ENCODE results near the gene LIMS3.
"Not testable (repeated sequence)": the region's sequence is repeated elsewhere in the genome, so short reads cannot be mapped to it uniquely, and the experiment has no call there.

Gene LIMS3, protein sequence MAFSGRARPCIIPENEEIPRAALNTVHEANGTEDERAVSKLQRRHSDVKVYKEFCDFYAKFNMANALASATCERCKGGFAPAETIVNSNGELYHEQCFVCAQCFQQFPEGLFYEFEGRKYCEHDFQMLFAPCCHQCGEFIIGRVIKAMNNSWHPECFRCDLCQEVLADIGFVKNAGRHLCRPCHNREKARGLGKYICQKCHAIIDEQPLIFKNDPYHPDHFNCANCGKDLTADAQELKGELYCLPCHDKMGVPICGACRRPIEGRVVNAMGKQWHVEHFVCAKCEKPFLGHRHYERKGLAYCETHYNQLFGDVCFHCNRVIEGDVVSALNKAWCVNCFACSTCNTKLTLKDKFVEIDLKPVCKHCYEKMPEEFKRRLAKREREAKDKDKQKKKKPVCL

DNA sequence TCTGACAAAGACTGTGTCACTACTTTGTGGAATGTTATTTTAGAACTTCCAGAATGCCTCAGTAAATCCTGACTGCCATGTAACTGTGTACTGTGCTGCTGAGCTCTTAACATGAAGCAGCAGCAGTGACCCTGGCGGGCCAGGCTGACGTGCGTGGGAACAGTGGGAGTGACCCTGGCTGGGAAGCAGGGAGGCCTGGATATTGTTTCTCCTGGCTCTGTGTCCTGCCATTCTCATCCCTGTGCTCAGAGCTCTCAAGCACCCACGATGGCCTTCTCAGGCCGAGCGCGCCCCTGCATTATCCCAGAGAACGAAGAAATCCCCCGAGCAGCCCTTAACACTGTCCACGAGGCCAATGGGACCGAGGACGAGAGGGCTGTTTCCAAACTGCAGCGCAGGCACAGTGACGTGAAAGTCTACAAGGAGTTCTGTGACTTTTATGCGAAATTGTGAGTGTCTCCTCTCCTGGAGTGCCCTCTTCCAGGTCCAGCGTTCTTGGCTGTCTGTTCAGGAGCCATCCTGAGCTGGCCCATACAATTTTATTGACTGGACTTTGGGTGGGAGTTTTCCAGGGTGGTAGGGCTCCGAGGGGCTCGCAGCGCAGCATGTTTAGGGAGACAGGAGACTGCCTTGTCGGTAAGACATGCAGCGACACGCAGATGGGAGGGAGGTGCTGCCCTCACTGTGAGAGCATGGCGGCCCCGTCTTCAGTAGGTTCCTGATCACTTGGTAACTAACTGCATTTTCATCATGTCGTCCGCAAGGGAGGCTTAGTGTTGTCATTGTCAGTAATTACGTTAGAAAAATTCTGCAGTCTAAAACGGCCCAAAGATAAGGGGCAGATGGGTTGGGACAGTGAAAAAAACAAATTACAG lies at the start of gene LIMS3:
TSS of gene LIMS3 (plus strand) at position 227 of the 875 bp plus-strand sequence. CDS start at position 268, 41 bp downstream.
- DNase-seq, result not testable (repeated sequence)

DNA sequence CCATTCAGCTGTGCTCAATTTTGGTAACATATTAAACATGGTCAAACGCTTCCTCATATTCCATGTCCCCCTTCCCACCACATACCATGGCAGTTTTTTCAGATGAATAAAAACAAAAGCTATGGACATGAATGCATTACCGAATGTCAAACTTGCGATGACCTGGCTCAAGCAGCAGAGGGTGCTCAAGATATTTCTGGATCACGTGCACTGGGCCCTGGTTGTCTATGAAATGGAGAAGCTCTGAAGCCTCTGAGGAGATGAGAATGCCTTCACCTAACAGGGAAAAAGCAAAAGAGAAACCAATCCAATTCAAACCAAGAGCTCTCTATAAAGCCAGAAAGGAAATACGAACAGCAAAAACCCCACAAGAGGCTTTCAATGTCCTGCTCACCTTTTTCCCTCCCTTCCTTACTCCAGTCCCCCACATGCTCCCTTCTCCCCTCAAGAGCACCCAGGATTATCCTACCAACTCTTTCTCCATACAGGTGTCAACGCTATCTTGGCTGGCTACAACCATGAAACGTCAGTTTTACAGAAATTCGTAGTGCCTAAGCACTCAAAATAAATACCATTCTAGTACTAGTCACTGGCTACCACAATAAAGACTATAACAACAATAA lies 27.2 kb upstream of the LIMS3 start:
- not testable (repeated sequence) for DNase-seq

DNA sequence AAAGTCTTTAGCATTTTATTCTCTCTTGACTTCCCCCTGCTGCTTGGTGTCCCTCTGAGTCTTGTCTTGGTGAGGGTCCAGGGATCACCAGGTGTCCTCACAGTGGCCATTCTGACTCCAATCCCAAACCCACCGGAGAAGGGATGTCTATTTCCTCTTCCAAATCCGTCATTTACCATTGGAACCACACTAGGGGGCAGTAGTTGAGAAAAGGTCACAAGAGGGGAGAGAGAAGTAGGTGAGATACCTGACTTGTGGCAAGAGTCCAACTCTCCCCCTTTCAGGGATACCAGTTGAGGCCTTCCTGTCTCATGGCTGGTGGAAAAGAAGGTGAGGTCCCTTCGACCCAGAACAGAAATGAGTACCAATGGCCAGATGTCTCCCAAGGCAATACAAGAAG lies 21.9 kb upstream of the LIMS3 start:
- not testable (repeated sequence) for DNase-seq

DNA sequence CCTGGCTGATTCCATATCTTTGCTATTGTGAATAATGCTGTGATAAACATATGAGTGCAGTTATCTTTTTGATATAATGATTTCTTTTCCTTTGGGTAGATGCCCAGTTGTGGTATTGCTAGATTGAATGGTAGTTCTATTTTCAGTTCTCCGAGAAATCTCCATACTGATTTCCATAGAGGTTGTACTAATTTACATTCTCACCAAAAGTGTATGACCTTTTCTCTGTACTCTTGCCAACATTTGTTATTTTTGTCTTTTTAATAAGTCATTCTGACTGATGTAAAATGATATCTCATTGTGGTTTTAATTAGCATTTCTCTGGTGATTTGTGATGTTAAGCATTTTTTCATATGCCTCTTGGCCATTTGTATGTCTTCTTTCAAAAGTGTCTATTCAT lies 16.4 kb upstream of the LIMS3 start:
- DNase-seq, result not testable (repeated sequence)

DNA sequence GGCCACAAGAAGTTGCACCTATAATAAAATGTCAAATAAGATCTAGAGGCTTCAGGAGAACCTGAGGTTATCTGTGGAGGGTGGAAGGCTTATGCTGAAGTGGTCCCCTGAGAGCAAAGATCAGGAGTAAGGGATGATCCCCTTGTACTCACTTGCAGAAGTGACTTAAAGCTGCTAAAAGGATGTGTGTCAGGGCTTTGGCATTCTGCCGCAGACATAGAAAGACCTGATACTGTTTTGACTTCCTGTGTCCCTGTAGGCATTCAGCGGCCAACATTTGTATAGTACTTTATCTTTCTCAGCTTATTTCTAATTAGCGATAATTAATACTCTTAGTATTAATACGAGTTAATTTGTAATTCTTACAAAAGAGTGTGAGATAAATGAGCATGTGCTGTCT lies 10.1 kb upstream of the LIMS3 start:
- not testable (repeated sequence) for DNase-seq

DNA sequence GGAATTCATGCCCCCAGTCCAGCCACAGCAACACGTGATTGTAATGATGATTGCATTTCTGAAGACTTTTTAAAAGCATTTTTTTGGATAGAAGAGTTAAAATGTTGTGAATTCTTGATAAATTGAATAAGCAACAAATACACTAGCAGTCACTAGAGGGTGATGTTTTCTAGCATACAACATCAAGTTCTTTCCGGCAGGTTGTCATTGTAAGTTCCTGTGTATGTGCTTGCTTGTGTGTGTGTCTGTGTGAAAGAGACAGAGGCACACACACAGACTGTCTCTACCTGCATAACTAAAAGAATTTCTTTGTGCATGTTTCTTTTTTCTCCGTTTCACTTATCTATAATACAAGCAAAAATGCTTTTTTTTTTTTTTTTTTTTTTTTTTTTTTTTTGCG lies 8.6 kb upstream of the LIMS3 start:
- not testable (repeated sequence) for DNase-seq

DNA sequence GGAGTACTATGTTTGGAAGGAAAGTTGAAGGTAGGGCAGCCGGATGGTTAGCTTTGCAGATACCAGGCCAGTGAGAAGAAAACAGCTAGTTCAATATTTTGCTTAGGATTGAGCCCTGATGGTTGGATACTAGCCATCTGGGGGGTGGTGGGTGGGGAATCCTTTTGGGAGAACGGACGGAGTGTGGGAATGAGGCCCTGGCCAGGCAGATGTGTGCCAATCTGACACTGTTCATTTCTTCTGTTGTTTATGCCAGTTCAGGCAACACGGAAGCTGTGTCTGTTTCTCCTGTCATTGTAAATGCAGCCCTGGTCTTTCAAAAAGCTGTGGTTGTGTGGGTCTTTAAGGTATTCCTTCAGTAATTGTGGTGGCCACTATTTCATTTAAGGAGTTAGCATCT lies 7.5 kb upstream of the LIMS3 start:
- DNase-seq, result not testable (repeated sequence)

DNA sequence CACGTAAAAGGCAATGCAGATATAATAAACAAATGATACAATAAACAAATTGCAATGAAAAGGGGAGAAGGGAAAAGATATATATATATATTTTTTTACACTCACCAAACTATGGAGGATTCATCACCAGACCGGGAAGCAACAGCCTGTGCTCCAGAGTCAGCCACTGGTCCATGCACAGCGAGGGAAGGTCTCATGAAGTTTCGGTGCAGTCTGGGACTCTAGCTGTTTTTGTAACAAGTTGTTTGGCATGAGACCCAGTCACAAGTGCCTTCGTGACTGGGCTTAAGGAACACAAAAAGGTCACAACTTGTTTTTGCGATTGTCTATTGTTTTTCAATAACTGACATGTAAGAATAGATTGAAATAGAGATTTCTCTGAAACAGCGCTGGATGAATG lies 4.8 kb upstream of the LIMS3 start:
- DNase-seq, result not testable (repeated sequence)

DNA sequence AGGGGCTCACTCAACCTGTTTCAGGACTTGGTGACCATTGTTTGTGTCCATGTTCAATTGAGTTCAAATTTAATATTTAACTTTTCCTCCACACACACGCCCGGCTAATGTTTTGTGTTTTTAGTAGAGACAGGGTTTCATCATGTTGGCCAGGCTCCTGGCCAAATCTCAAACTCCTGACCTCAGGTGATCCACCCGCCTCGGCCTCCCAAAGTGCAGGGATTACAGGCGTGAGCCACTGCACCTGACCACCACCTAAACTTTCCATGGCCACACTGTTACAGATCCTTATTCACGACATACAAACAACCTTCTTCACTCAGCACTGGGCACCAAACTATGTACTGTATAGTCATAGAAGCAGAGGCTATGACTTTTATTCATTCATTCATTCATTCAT lies 4.3 kb upstream of the LIMS3 start:
- not testable (repeated sequence) for DNase-seq

DNA sequence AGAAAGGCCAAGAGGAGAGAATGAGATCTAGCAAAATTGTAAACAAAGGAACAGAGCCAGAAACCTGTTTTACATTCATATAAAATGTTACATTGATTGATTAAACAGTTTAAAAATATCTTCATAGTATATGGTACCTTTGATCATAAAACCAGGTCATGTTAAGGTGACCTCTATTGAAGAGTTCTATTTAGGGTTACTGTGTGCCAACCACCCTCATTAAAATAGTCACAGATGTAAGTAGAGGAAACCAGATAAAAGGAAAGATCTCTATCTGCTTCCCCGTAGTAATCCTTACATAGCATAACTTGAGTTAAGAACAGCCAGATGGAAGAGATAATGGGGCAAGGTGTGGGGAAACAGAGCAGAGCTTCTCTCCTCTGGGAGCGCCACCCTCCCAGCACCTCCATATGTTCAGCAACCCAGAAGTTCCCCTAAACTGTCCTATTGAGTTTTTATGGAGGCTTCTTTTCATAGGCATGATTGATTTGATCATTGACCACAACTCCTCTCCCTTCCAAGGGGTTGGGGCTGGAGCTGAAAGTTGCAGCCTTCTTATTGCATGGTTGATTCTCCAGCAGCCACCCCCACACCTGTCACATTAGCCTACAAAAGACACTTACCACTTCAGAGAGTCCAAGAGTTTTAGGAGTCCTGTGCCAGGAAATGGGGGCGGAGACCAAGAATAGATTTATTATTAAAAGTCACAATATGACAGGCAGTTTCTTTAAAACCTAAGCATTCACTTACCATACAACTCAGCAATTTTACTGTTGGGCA lies 3.2 kb upstream of the LIMS3 start:
- DNase-seq, result not testable (repeated sequence)

DNA sequence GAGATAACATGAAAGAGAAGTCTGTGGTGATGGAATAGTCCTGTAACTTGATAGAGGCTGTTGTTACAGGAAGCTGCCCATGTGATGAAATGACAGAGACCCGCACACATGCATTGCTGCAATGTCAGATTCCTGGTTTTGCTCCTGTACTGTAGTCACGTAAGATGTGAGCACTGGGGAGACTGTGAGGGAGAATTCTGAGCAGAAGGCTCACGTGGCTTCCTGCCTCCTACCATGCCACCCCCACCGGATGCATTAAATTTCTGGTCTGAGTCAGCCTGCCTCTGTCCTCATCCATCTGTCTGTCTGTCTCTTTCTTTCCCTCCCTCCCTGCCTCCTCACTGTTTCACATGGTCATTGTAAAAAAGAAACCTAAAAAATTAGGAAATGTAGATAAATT lies 2.3 kb upstream of the LIMS3 start:
- not testable (repeated sequence) for DNase-seq

DNA sequence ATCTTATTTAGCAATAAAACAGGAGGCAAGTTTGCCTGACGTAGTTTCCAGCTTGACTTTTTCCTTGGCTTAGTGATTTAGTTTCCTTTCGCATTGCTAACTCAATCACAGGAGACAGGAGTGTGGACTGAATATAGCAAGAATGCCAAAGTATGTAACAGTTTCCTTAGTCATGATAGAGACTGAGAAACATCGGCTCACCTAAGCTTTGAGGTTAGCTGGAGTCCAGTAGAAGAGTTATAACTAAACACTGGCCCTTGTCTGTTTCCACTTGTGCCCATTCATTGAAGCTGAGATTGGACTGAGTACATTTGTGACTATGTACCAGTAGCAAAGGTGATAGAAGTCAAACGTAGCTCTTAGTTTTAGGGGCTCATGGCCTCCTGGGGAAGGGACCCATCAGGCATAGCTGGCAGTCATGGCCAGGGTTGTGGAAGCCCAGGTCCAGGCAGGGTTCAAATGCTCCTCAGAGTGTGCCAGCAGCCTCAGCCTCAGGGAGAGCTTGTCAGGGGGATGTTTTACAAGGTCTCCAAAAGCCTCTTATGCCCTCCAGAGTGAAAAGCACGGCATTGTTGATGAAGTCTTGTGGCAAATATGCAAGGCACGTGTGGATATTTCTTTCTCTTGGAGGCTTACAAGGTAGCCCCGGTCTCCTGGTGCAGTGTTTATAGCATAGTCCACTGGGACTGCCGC lies 573 bp upstream of the LIMS3 start:
- not testable (repeated sequence) for DNase-seq

DNA sequence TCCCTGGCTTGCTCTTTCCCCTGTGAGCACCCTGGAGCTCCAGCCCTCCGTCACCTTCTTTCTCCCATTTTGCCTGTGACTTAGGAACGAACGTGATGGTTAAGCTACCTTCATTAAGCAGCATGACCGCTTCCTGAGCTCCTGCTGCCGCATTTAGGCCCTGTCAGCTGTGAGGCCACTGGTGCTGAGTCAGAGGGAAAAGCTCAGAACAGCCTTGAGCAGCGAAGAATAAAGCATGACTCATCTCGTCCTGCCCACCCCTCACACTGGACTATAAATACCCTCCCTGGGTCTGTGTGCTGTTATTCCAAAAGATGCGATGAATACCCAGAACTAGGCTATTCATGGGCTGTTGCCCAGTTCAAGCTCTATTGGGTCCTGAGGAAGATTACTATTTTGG lies 7.3 kb downstream of the LIMS3 start:
- DNase-seq, result not testable (repeated sequence)

DNA sequence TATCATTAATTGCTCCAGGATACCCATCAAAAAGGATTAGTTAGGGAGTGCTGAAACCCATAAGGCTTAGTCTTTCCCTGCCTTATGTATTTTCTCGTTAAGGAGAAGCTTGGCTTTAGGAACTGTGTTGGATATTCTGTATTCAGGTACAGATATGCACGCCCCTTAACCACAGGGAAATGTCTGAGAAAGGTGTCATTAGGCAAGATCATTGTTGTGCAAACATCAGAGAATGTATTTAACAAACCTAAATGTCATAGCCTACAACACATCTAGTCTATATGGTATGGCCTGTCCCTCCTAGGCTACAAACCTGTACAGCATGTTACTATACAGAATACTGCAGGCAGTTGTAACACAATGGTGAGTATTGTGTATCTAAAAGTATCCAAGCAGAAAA lies 10.1 kb downstream of the LIMS3 start:
- DNase-seq, result not testable (repeated sequence)

DNA sequence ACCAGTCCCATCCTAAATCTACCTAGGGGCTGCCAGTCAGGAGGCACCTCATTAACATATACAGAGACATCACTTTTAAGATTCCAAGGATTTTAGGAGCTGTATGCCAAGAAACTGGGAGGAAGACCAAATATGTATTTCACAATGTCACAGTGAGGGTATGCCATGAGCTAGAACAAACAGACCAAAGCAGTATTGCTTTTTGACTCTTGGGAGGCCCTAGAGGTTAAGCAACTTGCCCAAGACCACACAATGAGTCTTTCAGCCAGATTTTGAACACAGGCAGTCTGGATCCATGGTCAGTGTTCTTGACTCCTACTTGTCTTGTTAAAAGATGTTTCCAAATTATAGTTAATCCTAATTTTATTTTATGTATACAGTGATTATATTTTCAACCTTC lies 12.3 kb downstream of the LIMS3 start:
- not testable (repeated sequence) for DNase-seq

DNA sequence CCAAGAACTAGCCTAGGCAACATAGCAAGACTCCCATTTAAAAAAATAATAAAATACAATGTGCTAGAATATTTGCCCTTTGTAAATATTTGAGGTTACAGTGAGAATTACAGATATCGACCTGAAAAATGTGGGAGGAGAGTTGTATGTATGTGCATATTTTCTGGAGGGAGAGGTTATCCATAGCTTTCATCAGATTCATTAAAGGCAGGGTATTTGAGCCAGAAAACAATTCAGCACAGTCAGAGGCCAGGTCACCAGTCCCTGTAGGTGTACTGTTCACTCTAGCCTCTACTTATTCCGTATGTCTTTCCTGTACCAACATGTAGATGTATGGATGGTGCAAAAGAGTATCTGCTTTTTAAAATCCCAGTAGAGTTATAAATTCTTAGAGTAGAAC lies 15.4 kb downstream of the LIMS3 start:
- not testable (repeated sequence) for DNase-seq

DNA sequence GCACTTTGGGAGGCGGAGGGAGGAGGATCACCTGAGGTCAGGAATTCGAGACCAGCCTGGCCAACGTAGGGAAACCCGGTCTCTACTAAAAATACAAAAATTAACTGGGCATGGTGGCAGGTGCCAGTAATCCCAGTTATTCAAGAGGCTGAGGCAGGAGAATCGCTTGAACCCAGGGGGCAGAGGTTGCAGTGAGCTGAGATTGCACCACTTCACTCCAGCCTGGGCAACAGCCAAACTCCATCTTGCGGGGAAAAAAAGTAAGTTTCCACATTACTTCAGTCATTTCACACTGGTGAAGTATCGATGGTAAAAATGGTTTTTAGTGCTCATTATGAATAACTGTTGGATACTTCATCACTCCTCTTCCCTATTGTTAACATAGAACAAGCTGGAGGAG lies 16.1 kb downstream of the LIMS3 start:
- DNase-seq, result not testable (repeated sequence)

DNA sequence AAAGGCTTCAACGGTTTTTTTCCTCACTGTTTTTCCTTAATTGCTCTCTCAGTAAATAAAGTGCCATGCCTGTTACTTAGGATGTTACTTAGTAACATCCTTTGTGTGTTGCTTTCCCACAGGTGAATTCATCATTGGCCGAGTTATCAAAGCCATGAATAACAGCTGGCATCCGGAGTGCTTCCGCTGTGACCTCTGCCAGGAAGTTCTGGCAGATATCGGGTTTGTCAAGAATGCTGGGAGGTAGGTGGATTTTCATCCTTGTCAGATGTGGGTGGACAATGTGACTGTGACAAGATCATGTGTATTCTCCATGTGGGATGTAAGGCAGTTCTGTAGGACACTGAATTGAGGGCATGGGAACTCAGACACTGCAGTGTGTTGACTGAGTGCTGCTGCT lies 17.3 kb downstream of the LIMS3 start:
- DNase-seq, result not testable (repeated sequence)

DNA sequence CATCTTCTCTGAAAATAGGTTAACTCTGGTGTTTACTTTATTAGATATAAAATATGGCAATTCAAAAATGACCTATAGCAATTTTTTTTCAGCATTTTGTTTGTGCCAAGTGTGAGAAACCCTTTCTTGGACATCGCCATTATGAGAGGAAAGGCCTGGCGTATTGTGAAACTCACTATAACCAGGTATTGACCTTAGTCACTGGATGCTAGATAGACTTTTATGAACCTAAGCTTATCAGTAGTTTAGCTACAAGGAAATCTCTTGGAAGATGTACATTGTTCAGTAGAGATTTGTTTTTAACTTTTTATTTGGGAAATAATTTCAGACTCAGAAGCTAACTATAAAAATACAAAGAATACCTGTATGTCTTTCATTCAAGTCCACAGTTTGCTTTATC lies 21.7 kb downstream of the LIMS3 start:
- not testable (repeated sequence) for DNase-seq

DNA sequence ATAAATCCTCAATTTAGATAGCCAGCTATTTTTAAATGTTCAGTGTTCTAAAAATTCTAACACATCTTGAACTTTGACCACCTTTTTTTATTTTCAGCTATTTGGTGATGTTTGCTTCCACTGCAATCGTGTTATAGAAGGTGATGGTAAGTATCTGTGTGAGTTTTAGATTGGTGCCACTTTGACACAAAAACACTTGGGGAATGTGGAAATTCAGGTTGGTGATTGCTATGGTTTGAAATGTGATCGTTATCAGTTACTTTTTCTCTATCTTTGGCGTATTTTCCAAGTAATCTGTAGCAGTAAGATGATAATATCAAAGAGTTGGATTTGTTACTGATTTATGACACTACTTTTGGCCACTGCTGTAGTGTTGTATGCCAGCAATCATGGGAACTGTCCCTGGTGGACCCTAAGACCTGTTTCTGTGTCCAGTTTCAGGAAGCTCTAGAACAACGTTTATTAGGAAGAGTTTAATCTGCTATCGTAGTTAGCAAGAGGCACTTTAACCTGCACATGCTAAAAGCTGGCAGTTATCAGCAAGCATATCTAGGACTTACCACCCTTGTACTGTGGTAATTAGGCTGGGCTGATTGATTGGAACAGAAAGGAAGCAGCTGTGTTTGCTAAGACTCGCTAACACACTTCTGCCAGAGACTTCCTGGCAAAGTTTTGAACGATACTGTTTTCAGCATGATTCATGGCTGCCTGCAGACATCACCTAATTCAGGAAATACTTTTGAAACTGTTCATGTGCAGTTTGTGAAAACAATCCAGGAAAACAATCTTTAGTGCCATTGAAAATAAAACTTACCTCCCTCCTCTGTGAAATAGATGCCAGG lies 23.3 kb downstream of the LIMS3 start:
- not testable (repeated sequence) for DNase-seq

DNA sequence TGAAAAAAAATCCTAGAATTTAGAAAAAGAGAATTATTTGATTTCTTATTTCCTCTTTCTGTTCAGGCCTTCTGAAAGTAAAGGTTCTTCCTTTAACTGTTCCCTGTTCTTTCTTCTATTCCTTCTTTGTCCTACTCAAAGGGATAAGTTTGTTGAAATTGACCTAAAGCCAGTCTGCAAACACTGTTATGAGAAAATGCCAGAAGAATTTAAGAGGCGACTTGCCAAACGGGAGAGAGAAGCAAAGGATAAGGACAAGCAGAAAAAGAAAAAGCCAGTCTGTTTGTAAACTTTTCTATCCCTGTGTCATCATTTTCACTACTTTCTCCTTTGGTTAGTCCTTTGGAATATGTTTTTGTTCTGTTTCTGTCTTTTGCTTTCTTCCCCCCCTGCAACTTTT lies 26.0 kb downstream of the LIMS3 start:
- not testable (repeated sequence) for DNase-seq

Measured in NCI-H2081 (cell line).